Activated T-cell treated with anti-CD3 and anti-CD28 coated beads for 1 hour (primary cell): ENCODE results near the gene ATP6V0B.

Experiments used
- DNase-seq: peaks from one replicate; pipeline ENCODE4 v3.0.0-alpha.2; 2020; ENCODE audit warnings: low read depth

Gene ATP6V0B

DNA sequence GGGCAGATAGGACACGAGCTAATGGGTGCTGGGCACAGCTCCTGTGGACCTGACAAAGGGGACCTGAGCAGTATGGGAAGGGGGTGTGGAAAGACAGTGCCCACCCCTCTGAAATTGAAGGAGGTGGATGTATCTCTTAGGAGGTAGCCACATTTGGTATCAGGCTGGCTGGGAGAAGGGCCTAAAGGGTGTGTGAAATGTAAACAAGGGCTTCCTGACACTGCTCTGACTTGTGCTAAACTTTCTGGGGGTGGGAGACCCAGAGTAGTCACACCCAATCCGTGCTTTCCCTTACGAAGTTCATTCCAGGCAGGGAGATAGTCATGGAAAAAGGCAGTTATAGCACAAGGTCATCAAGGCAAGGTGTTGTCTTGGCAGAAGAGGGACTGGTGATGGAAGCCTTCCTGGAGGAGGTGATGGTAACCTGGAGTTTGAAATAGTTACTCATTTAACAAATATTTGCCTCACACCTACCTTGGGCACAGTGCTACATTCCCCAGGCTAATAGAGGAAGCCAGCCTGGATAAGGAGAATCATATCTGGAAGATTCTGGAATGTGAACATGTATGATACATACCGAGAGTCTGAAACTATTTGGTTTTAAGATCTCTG lies 11.3 kb downstream of the ATP6V0B start:
- DNase-seq: no peak

DNA sequence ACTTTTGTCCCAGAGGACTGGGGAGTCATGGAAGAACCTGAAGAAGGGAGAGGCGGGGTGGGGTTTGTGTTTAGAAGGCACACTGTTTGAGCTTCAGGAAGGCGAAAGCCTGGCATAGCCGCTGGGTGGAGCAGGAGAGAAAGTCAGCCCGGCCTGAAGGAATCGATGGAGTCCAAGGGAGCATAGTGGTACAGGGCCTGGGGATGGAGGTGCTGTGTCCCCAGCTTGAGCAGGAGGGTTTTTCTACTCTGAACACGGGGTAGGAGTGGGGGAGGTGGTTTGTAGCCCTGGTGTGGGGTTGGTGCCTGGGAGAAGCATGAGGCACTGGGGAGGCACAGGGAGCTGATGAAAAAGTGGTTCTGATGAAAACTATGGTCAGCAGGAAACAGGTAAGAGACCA lies 12.0 kb downstream of the ATP6V0B start:
- no peak for DNase-seq

- no peak for DNase-seq
Observed at GRCh38 chr1:43987159-43987902, 12.6 kb downstream of the ATP6V0B start.

- no peak for DNase-seq
Observed at GRCh38 chr1:43990271-43991199, 15.8 kb downstream of the ATP6V0B start.

DNA sequence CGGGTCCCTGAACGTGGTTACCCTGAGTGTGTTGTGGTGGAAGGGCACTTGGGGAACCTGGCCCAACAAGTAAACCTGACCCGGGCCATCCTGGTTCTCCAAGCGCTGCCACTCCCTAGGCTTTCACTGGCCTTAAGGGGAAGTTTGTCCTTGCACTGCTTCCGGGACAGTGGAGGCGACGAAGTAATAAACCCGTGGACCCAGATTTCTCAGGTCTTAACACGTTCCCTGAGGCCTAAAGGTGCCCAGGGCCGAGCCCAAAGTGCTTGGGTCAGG lies 16.4 kb downstream of the ATP6V0B start:
- no peak for DNase-seq

DNA sequence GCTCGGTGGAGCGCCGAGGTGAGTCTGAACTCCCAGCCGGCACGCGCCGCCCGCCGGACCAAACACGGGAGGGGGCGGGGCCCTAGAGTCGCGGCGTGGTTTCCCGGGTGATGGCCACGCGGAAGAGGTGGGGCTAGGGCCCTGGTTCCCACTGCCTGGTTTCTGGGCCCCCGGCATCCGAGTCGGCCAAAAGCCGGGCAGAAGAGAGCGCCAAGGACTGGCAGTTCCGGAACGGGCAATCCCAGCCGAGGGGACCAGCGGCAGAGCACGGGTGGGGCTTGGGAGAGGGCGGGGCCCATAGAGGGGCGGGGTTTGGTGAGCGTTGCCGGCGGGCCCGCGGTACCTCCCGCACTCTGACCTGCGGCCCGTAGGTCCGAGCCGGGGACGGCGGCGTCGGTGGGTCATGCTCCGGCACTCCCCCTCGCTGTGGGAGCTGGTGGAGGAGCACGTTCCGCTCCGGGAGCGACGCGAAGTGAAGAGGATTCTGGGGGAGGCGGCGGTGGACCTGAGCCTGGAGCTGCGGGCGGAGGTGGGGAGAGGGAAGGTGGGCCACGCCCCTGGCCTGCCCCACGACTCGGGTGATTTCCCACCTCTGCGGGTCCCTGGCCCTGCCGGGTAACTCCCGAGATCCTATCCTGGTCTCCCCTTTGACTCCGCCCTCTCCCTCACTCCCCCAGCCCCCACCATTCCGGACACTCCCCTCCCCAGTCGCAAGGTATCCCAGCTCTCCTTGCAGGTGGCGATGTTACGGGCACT lies 16.9 kb downstream of the ATP6V0B start, which contains the start of gene CCDC24:
CCDC24 (plus strand) TSS at position 124 of the 756 bp plus-strand sequence; CDS start at position 404, 280 bp downstream.
- peak; percentile 65 for DNase-seq

GRCh38 chr1:43992232-43992995 lies 17.7 kb downstream of the ATP6V0B start:
- no peak for DNase-seq

DNA sequence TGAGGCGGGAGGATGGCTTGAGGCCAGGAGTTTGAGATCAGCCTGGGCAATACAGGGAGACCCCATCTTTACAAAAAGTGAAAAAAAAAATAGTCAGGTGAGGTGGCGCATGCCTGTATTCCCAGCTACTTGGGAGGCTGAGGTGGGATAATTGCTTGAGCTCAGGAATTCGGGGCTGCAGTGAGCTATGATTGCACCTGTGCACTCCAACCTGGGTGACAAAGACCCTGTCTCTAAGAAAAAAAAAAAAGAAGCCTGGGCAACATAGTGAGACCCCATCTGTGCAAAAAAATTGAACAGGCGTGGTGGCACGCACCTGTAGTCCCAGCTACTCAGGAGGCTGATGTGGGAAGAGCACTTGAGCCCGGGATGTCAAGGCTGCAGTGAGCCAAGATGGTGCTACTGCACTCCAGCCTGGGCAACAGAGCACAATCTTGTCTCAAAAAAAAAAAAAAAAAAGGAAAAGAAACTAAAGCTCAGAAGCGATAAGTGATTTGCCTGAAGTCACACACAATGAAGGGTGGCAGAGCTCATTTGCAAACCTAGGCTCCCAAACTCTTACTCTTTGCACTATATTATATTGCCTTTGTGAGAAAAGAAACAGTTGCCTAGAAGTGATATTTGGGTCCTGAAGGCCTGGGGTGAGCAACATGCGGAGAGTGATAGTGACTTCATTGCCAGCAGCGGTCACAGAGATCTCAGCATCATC lies 18.6 kb downstream of the ATP6V0B start:
- DNase-seq: no peak

DNA sequence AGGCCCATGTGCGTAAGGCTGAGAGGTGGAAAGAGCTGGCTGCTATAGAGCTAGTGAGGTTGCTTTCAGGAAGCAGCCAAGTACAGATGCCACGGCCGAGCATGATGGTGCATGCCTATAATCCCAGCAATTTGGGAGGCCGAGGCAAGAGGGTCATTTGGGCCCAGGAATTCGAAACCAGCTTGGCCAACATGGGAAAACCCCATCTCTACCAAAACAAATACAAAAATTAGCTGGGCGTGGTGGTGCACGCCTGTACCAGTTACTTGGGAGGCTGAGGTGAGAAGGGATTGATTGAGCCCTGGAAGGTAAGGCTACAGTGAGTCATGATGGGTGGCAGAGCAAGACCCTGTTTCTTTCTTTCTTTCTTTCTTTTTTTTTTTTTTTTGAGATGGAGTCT lies 19.3 kb downstream of the ATP6V0B start:
- DNase-seq: no peak

DNA sequence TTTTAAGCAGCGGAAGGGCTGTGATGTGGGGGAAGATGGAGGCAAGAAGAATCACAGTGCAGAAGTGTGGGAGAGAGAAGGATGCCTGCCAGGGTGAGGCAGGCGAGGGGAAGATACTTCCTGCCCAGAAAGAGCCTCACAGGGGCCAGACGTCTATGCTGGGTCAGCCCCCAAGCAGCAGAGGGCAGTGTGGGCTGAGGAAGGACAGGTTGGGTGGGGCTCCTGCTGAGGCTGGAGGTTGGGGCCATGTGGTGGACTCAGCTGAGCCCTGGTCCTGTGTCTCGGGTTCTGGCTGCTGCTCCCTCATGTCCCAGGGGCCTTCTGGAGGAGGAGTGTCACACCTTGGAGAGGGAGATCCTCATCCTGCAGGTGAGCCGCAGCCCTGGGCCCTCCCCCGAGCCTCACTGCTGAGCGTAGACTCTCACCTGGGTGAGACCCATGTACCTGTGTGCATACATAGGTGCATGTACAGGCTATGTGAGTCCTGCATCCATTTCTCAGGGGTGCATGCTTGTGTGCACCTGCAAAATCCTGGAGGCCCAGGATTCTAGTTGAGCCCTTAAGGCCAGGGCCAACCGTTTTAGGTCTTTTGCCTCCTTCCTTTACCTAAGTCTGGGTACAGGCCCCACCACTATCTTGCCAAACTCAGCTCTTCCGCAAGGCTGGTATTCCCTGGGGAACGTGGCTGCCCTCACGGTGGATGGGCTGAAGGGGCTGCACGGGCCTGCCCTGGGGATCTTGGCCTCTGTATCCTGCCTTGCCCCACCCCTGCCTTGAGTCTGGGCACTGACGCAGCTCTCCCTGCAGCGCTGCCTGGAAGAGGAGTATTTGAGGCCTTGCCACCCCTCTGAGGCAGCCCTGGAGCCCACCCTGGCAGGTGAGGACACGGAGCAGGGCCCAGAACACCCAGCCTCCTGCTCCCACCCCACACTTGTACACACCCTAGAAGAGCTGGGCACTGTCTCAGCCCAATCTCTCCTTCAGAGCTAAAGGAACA lies 20.3 kb downstream of the ATP6V0B start:
- no peak for DNase-seq

- DNase-seq: no peak
Observed at GRCh38 chr1:43995984-43996732, 21.4 kb downstream of the ATP6V0B start.

GRCh38 chr1:43996733-43997115 lies 22.0 kb downstream of the ATP6V0B start:
- no peak for DNase-seq

DNA sequence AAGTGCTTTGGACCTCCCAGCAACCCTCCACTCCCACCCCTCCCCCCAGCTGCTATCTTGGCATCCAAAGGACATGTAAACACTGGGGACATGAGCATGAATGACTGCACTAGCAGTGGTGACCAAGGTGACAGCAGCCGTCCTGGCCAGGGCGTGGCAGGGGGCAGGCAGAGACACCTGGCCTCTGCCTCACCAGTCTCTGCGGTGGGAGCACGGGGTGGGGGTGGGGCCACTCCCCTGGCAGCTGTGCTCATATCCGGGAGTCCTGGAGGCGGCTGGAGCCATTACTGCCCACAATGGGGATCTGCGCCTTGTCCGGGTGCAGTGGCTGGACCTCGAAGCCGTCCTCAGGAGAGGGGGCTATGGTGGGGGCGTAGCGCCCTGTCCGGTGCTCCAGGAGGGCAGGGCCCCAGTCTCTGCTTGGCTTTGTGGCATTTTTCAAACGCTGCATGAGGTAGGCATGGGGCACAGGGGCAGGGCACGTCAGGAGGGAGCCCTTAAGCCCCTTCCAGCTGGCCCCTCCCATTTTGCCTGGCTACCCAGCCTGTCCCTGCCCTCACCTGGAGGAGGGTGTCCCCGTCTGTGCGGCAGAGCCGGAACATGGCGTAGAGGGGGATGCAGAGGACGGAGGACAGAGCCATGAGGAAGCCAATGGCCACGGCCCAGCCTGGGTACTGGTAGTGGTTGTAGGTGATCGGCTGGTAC lies 22.7 kb downstream of the ATP6V0B start:
- no peak for DNase-seq

- DNase-seq: no peak
Observed at GRCh38 chr1:43998000-43998378, 23.2 kb downstream of the ATP6V0B start.

GRCh38 chr1:43999455-43999854 lies 24.7 kb downstream of the ATP6V0B start:
- DNase-seq: no peak

GRCh38 chr1:44000122-44000665 lies 25.4 kb downstream of the ATP6V0B start:
- no peak for DNase-seq

DNA sequence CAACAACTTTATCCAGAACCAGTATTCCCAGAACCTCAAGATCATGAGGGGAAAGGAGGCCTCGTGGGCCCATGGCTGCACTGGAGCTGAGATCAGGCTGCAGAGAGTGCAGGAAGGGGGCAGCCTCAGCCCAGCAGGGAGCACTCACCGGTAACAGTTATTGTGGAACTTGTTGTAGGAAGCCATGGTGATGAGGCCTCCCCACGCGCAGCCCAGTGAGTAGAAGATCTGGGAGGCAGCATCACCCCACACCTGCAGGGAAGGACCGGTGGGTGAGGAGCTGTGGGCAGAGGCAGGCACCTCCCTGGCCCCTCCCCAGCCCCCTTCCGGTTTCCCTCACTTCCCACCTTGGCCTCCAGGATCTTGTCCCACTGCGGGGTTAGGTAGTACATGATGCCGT lies 27.4 kb downstream of the ATP6V0B start:
- DNase-seq: no peak

DNA sequence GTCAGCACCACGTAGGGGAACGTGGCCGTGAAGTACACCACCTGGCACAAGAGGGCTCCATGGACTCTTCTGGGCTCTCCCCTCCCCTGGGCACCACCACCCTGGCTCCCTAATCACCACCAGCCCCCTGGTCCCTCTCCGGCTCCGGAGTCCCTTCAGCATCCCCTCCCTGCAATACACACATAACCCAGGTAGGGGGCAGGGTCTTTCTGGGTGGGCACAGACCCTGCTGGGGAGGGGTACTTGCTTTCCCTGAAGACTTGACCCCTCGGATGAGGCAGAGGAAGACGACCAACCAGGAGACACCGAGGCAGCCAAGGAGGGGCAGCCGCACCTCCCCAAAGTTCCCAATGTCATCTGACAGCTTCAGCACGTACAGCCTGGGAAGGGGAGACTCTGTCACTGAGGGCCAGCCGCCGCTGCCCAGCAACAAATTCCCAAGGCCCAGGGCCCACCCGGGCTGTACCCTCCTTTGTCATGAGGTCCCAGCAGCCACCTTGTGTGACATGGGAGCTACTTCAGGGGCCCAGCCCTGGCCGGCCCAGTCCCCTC lies 27.9 kb downstream of the ATP6V0B start:
- no peak for DNase-seq
